A549 (cell line): ENCODE results near the gene SPRR2B. TPM values are rescaled to one million over a fixed set of nuclear protein-coding genes. Genes with fewer than 3 reads are reported as not detected.

Source experiments
- polyA plus RNA-seq, 4 experiments: library from polyadenylated mRNA; depleted of rRNA in 3 of 4; stranded (reverse); fragments of >200 nt; fragmentation: RNase III in 1 of 4; extraction: RNeasy Plus Mini Kit Qiagen cat#74134 plus additional on column Dnase treatment in 1 of 4; gene quantifications; 2 replicates in 3 of 4; 3 replicates in 1 of 4; pipeline ENCODE4 v1.2.3, GENCODE V29; 2011 to 2017
- small RNA-seq, 6 experiments: library from RNA; depleted of rRNA; stranded (forward); fragments of <200 nt; gene quantifications; one replicate each; pipeline ENCODE3, GENCODE V24; 2012

Gene SPRR2B
- polyA plus RNA-seq, 2 of the 4 experiments (the other 2 are of a cell fraction) = not detected

Small RNAs within 50 kb of the gene (small RNA-seq; reads per million reads assigned to genes)
- gene AL356867.1 = 0 reads per million in 6 experiments

Other genes with a start within 250 kb of the SPRR2B start
- gene LCE1A, start 244.1 kb downstream of the SPRR2B start, polyA plus RNA-seq (2011; rRNA removed) = not detected in 2 replicates
- not detected in 3 replicates for gene LCE1A, start 244.1 kb downstream of the SPRR2B start, polyA plus RNA-seq (2017; fragmentation: RNase III; extraction: RNeasy Plus Mini Kit Qiagen cat#74134 plus additional on column Dnase treatment)
- gene LCE6A, start 228.8 kb downstream of the SPRR2B start, polyA plus RNA-seq (2011; rRNA removed) = not detected in 2 replicates
- gene LCE6A, start 228.8 kb downstream of the SPRR2B start, polyA plus RNA-seq (2017; fragmentation: RNase III; extraction: RNeasy Plus Mini Kit Qiagen cat#74134 plus additional on column Dnase treatment) = not detected in 3 replicates
- gene LCE7A, start 211.6 kb downstream of the SPRR2B start, polyA plus RNA-seq (2011; rRNA removed) = not detected in 2 replicates
- gene LCE7A, start 211.6 kb downstream of the SPRR2B start, polyA plus RNA-seq (2017; fragmentation: RNase III; extraction: RNeasy Plus Mini Kit Qiagen cat#74134 plus additional on column Dnase treatment) = not detected in 3 replicates
- gene SMCP, start 193.3 kb downstream of the SPRR2B start, polyA plus RNA-seq (2011; rRNA removed) = not detected in 2 replicates
- gene SMCP, start 193.3 kb downstream of the SPRR2B start, polyA plus RNA-seq (2017; fragmentation: RNase III; extraction: RNeasy Plus Mini Kit Qiagen cat#74134 plus additional on column Dnase treatment) = not detected in 3 replicates
- gene IVL, start 163.1 kb downstream of the SPRR2B start, polyA plus RNA-seq (2011; rRNA removed) = not detected in 2 replicates
- not detected in 3 replicates for gene IVL, start 163.1 kb downstream of the SPRR2B start, polyA plus RNA-seq (2017; fragmentation: RNase III; extraction: RNeasy Plus Mini Kit Qiagen cat#74134 plus additional on column Dnase treatment)
- not detected in 2 replicates for gene SPRR5, start 124.4 kb downstream of the SPRR2B start, polyA plus RNA-seq (2011; rRNA removed)
- gene SPRR5, start 124.4 kb downstream of the SPRR2B start, polyA plus RNA-seq (2017; fragmentation: RNase III; extraction: RNeasy Plus Mini Kit Qiagen cat#74134 plus additional on column Dnase treatment) = not detected in 3 replicates
- not detected in 2 replicates for gene SPRR4, start 101.0 kb downstream of the SPRR2B start, polyA plus RNA-seq (2011; rRNA removed)
- not detected in 3 replicates for gene SPRR4, start 101.0 kb downstream of the SPRR2B start, polyA plus RNA-seq (2017; fragmentation: RNase III; extraction: RNeasy Plus Mini Kit Qiagen cat#74134 plus additional on column Dnase treatment)
- gene SPRR1A, start 87.5 kb downstream of the SPRR2B start, polyA plus RNA-seq (2011; rRNA removed) = not detected in 2 replicates
- gene SPRR1A, start 87.5 kb downstream of the SPRR2B start, polyA plus RNA-seq (2017; fragmentation: RNase III; extraction: RNeasy Plus Mini Kit Qiagen cat#74134 plus additional on column Dnase treatment) = not detected in 3 replicates
- not detected in 2 replicates for gene SPRR3, start 69.9 kb downstream of the SPRR2B start, polyA plus RNA-seq (2011; rRNA removed)
- gene SPRR3, start 69.9 kb downstream of the SPRR2B start, polyA plus RNA-seq (2017; fragmentation: RNase III; extraction: RNeasy Plus Mini Kit Qiagen cat#74134 plus additional on column Dnase treatment) = not detected in 3 replicates
- gene SPRR1B, start 40.4 kb downstream of the SPRR2B start, polyA plus RNA-seq (2011; rRNA removed) = not detected in 2 replicates
- gene SPRR1B, start 40.4 kb downstream of the SPRR2B start, polyA plus RNA-seq (2017; fragmentation: RNase III; extraction: RNeasy Plus Mini Kit Qiagen cat#74134 plus additional on column Dnase treatment) = not detected in 3 replicates
- gene SPRR2D, start 30.5 kb downstream of the SPRR2B start, polyA plus RNA-seq (2011; rRNA removed) = not detected in 2 replicates
- gene SPRR2D, start 30.5 kb downstream of the SPRR2B start, polyA plus RNA-seq (2017; fragmentation: RNase III; extraction: RNeasy Plus Mini Kit Qiagen cat#74134 plus additional on column Dnase treatment) = not detected in 3 replicates
- not detected in 2 replicates for gene SPRR2A, start 14.1 kb downstream of the SPRR2B start, polyA plus RNA-seq (2011; rRNA removed)
- not detected in 3 replicates for gene SPRR2A, start 14.1 kb downstream of the SPRR2B start, polyA plus RNA-seq (2017; fragmentation: RNase III; extraction: RNeasy Plus Mini Kit Qiagen cat#74134 plus additional on column Dnase treatment)
- gene SPRR2E, start 22.9 kb upstream of the SPRR2B start, polyA plus RNA-seq (2011; rRNA removed) = not detected in 2 replicates
- gene SPRR2E, start 22.9 kb upstream of the SPRR2B start, polyA plus RNA-seq (2017; fragmentation: RNase III; extraction: RNeasy Plus Mini Kit Qiagen cat#74134 plus additional on column Dnase treatment) = not detected in 3 replicates
- not detected in 2 replicates for gene SPRR2F, start 41.9 kb upstream of the SPRR2B start, polyA plus RNA-seq (2011; rRNA removed)
- not detected in 3 replicates for gene SPRR2F, start 41.9 kb upstream of the SPRR2B start, polyA plus RNA-seq (2017; fragmentation: RNase III; extraction: RNeasy Plus Mini Kit Qiagen cat#74134 plus additional on column Dnase treatment)
- not detected in 2 replicates for gene SPRR2G, start 79.3 kb upstream of the SPRR2B start, polyA plus RNA-seq (2011; rRNA removed)
- not detected in 3 replicates for gene SPRR2G, start 79.3 kb upstream of the SPRR2B start, polyA plus RNA-seq (2017; fragmentation: RNase III; extraction: RNeasy Plus Mini Kit Qiagen cat#74134 plus additional on column Dnase treatment)
- gene LELP1, start 131.8 kb upstream of the SPRR2B start, polyA plus RNA-seq (2011; rRNA removed) = not detected in 2 replicates
- not detected in 3 replicates for gene LELP1, start 131.8 kb upstream of the SPRR2B start, polyA plus RNA-seq (2017; fragmentation: RNase III; extraction: RNeasy Plus Mini Kit Qiagen cat#74134 plus additional on column Dnase treatment)
- not detected in 2 replicates for gene PRR9, start 146.0 kb upstream of the SPRR2B start, polyA plus RNA-seq (2011; rRNA removed)
- not detected in 3 replicates for gene PRR9, start 146.0 kb upstream of the SPRR2B start, polyA plus RNA-seq (2017; fragmentation: RNase III; extraction: RNeasy Plus Mini Kit Qiagen cat#74134 plus additional on column Dnase treatment)
- gene LORICRIN, start 188.1 kb upstream of the SPRR2B start, polyA plus RNA-seq (2011; rRNA removed) = not detected in 2 replicates
- not detected in 3 replicates for gene LORICRIN, start 188.1 kb upstream of the SPRR2B start, polyA plus RNA-seq (2017; fragmentation: RNase III; extraction: RNeasy Plus Mini Kit Qiagen cat#74134 plus additional on column Dnase treatment)
- not detected in 2 replicates for gene PGLYRP3, start 241.3 kb upstream of the SPRR2B start, polyA plus RNA-seq (2011; rRNA removed)
- not detected in 3 replicates for gene PGLYRP3, start 241.3 kb upstream of the SPRR2B start, polyA plus RNA-seq (2017; fragmentation: RNase III; extraction: RNeasy Plus Mini Kit Qiagen cat#74134 plus additional on column Dnase treatment)